Uterus (tissue), 2 donors: Measurements from ENCODE around the gene KMT2C.

Experiments
- CTCF ChIP-seq, 4 experiments: fragments of 200-600 bp in 2 of 4; fragments of 450-650 bp in 2 of 4; sonication (generic) in 2 of 4; IDR thresholded peaks; one replicate each; pipeline ENCODE4 v1.5.1; 2016 to 2019; ENCODE audit warnings: antibody characterized with exemption in 4 of 4, mild to moderate bottlenecking in 2 of 4, moderate library complexity in 1 of 4
- POLR2A ChIP-seq, 2 donors: fragments of 450-650 bp; IDR thresholded peaks; one replicate each; pipeline ENCODE4 v1.6.1; 2016; ENCODE audit warnings: antibody characterized with exemption in 2 of 2, mild to moderate bottlenecking in 1 of 2, moderate library complexity in 1 of 2

GRCh38 chr7:152173372-152174070, 262.3 kb downstream of the KMT2C start:
- TF ChIP-seq CTCF (IDR thresholded peaks at IDR 0.05) (no peak), POLR2A (IDR thresholded peaks at IDR 0.05) (no peak)
